HEK293T (cell line): ENCODE results near the gene DOK1.

Experiments used
- ARNT ChIP-seq: fragments of 450-650 bp; IDR thresholded peaks from 2 replicates; pipeline ENCODE4 v1.6.1; 2017; ENCODE audit warnings: mild to moderate bottlenecking
- BHLHE40 ChIP-seq: fragments of 450-650 bp; IDR thresholded peaks from 2 replicates; pipeline ENCODE4 v1.6.1; 2016; ENCODE audit warnings: mild to moderate bottlenecking, moderate library complexity, borderline replicate concordance
- FOXA1 ChIP-seq: fragments of 450-650 bp; IDR thresholded peaks from 2 replicates; pipeline ENCODE4 v1.6.1; 2016; ENCODE audit warnings: mild to moderate bottlenecking
- FOXK2 ChIP-seq: fragments of 450-650 bp; IDR thresholded peaks from 2 replicates; pipeline ENCODE4 v1.6.1; 2016; ENCODE audit warnings: mild to moderate bottlenecking
- FOXM1 ChIP-seq: fragments of 450-650 bp; IDR thresholded peaks from 2 replicates; pipeline ENCODE4 v1.6.1; 2017; ENCODE audit warnings: mild to moderate bottlenecking, borderline replicate concordance
- HDGF ChIP-seq: fragments of 450-650 bp; IDR thresholded peaks from 2 replicates; pipeline ENCODE4 v1.6.1; 2017; ENCODE audit warnings: antibody characterized with exemption, borderline replicate concordance
- NFRKB ChIP-seq: fragments of 450-650 bp; IDR thresholded peaks from 2 replicates; pipeline ENCODE4 v1.6.1; 2016; ENCODE audit warnings: mild to moderate bottlenecking, moderate library complexity
- SP1 ChIP-seq: fragments of 450-650 bp; IDR thresholded peaks from 2 replicates; pipeline ENCODE4 v1.6.1; 2017
- SUZ12 ChIP-seq: fragments of 450-650 bp; IDR thresholded peaks from 2 replicates; pipeline ENCODE4 v1.6.1; 2016; ENCODE audit warnings: mild to moderate bottlenecking
- TARDBP ChIP-seq: fragments of 450-650 bp; IDR thresholded peaks from 2 replicates; pipeline ENCODE4 v1.6.1; 2016
- TF ChIP-seq, protein P1 (sequence below): fragments of 450-650 bp; IDR thresholded peaks from 2 replicates; pipeline ENCODE4 v1.6.1; 2016

- TF ChIP-seq FOXM1 = no peak
- TF ChIP-seq, protein P1, sequence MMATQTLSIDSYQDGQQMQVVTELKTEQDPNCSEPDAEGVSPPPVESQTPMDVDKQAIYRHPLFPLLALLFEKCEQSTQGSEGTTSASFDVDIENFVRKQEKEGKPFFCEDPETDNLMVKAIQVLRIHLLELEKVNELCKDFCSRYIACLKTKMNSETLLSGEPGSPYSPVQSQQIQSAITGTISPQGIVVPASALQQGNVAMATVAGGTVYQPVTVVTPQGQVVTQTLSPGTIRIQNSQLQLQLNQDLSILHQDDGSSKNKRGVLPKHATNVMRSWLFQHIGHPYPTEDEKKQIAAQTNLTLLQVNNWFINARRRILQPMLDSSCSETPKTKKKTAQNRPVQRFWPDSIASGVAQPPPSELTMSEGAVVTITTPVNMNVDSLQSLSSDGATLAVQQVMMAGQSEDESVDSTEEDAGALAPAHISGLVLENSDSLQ = no peak
- no peak for TF ChIP-seq FOXK2
- TF ChIP-seq SP1 = no peak
- TF ChIP-seq FOXA1 = no peak
- TF ChIP-seq ARNT = no peak
- no peak for TF ChIP-seq TARDBP
- TF ChIP-seq HDGF = no peak
- no peak for TF ChIP-seq BHLHE40
- no peak for TF ChIP-seq SUZ12
- TF ChIP-seq NFRKB = no peak
Measured at GRCh38 chr2:74562126-74562775, 7.7 kb downstream of the DOK1 start.
